GM21619 (cell line): ENCODE data around the gene GLMP.

Source experiments
- ATAC-seq: cut with Tn5 transposase; IDR thresholded peaks from one replicate; pipeline ENCODE4 v1.9.1; 2021; ENCODE audit not compliant: unreplicated experiment

The GLMP gene

GRCh38 chr1:156286061-156286460 lies 9.4 kb downstream of the GLMP start:
- ATAC-seq = no peak

GRCh38 chr1:156285437-156285836 lies 10.0 kb downstream of the GLMP start:
- ATAC-seq = no peak

- ATAC-seq = no peak
These were observed 10.7 kb downstream of the GLMP start for GRCh38 chr1:156284757-156285156.

GRCh38 chr1:156284112-156284511 lies 11.4 kb downstream of the GLMP start, which contains the start of gene TMEM79:
TMEM79 (plus strand) TSS chr1:156284325; CDS start chr1:156285227, 902 bp downstream.
- no peak for ATAC-seq

- ATAC-seq = no peak
These were observed 12.0 kb downstream of the GLMP start for GRCh38 chr1:156283521-156283920.

GRCh38 chr1:156282479-156283222 lies 12.8 kb downstream of the GLMP start, which contains the start of gene SMG5:
SMG5 (minus strand) TSS chr1:156282825; CDS start chr1:156282680, 145 bp downstream.
- peak; percentile 78 for ATAC-seq

GRCh38 chr1:156281693-156282478 lies 13.6 kb downstream of the GLMP start:
- no peak for ATAC-seq

- peak; percentile 39 for ATAC-seq
These were observed 14.2 kb downstream of the GLMP start for GRCh38 chr1:156281281-156281680.

- ATAC-seq = no peak
These were observed 15.6 kb downstream of the GLMP start for GRCh38 chr1:156279837-156280236.

GRCh38 chr1:156276966-156277381 lies 18.5 kb downstream of the GLMP start:
- ATAC-seq = no peak

GRCh38 chr1:156276532-156276931 lies 18.9 kb downstream of the GLMP start:
- ATAC-seq = no peak

- ATAC-seq = no peak
These were observed 25.2 kb downstream of the GLMP start for GRCh38 chr1:156270314-156270713.

GRCh38 chr1:156268336-156268735 lies 27.1 kb downstream of the GLMP start:
- ATAC-seq = no peak

GRCh38 chr1:156266051-156266450 lies 29.4 kb downstream of the GLMP start:
- ATAC-seq = no peak

- ATAC-seq = no peak
These were observed 32.2 kb downstream of the GLMP start for GRCh38 chr1:156263288-156263655.

- no peak for ATAC-seq
These were observed 32.8 kb downstream of the GLMP start for GRCh38 chr1:156262461-156263287.

GRCh38 chr1:156260896-156261295 lies 34.6 kb downstream of the GLMP start:
- no peak for ATAC-seq

GRCh38 chr1:156259805-156260204 lies 35.7 kb downstream of the GLMP start:
- ATAC-seq = no peak

- no peak for ATAC-seq
These were observed 36.6 kb downstream of the GLMP start for GRCh38 chr1:156258859-156259258.

- ATAC-seq = no peak
These were observed 37.8 kb downstream of the GLMP start for GRCh38 chr1:156257711-156258110.

- no peak for ATAC-seq
These were observed 41.8 kb downstream of the GLMP start for GRCh38 chr1:156253634-156254033.
